HepG2 (cell line): ENCODE measurements around the gene BRMS1. TPM values are rescaled to one million over a fixed set of nuclear protein-coding genes. Genes with fewer than 3 reads are reported as not detected.

Experiments
- FLYWCH1 ChIP-seq: sonication (generic); formaldehyde crosslinking; IDR thresholded peaks from 2 replicates; pipeline ENCODE4 v1.8.1; 2023; ENCODE audit warnings: mild to moderate bottlenecking, missing genetic modification reagents
- KDM3A ChIP-seq: IDR thresholded peaks from 2 replicates; pipeline ENCODE4 v1.6.1; 2018; ENCODE audit warnings: low read depth, missing compliant biosample characterization
- SMAD1 ChIP-seq: sonication (generic); formaldehyde crosslinking; IDR thresholded peaks from 2 replicates; pipeline ENCODE4 v1.4.0; 2020; ENCODE audit warnings: missing genetic modification reagents, low read depth, mild to moderate bottlenecking, borderline replicate concordance
- TSC22D2 ChIP-seq: sonication (generic); formaldehyde crosslinking; IDR thresholded peaks from 2 replicates; pipeline ENCODE4 v1.5.1; 2020; ENCODE audit warnings: missing genetic modification reagents, mild to moderate bottlenecking, borderline replicate concordance
- ZNF3 ChIP-seq: IDR thresholded peaks from 2 replicates; pipeline ENCODE4 v1.7.0; 2017; ENCODE audit warnings: inconsistent platforms
- ZNF335 ChIP-seq: sonication (generic); formaldehyde crosslinking; IDR thresholded peaks from 2 replicates; pipeline ENCODE4 v1.4.0; 2020; ENCODE audit warnings: missing genetic modification reagents
- ZNF768 ChIP-seq: sonication (generic); formaldehyde crosslinking; IDR thresholded peaks from 2 replicates; pipeline ENCODE4 v1.4.0; 2020; ENCODE audit warnings: missing genetic modification reagents
- polyA plus RNA-seq, 8 experiments: library from polyadenylated mRNA; depleted of rRNA in 3 of 8; stranded (reverse) in 7 of 8; unstranded in 1 of 8; fragments of >200 nt; fragmentation: Illumina TruSeq in 4 of 8; extraction: Trizol in 4 of 8; gene quantifications; 2 replicates each; pipeline versions ENCODE4 v1.2.1 to v1.2.3, GENCODE V29; 2011 to 2016; ENCODE audit warnings: low read depth in 4 of 8, missing spikeins in 1 of 8, mixed read lengths in 1 of 8; ENCODE audit not compliant: insufficient read depth in 1 of 8
- total RNA-seq, 5 experiments: library from RNA; depleted of rRNA; stranded (reverse); fragments of >200 nt; fragmentation: Illumina TruSeq; extraction: Trizol; gene quantifications; 2 replicates each; pipeline ENCODE4 v1.2.3, GENCODE V29; 2016; ENCODE audit warnings: low read depth in 1 of 5
- TF ChIP-seq, protein P1 (sequence below): IDR thresholded peaks from 2 replicates; pipeline ENCODE4 v1.6.1; 2018; ENCODE audit warnings: missing genetic modification reagents, mild to moderate bottlenecking, missing compliant biosample characterization
- TF ChIP-seq, protein P2 (sequence below): sonication (generic); formaldehyde crosslinking; IDR thresholded peaks from 2 replicates; pipeline ENCODE4 v1.4.0; 2020; ENCODE audit warnings: missing genetic modification reagents
- TF ChIP-seq, protein P3 (sequence below): sonication (generic); formaldehyde crosslinking; IDR thresholded peaks from 2 replicates; pipeline ENCODE4 v1.8.1; 2023; ENCODE audit warnings: mild to moderate bottlenecking, missing genetic modification reagents, borderline replicate concordance
- TF ChIP-seq, protein P4 (sequence below), 2 experiments: IDR thresholded peaks; 2 replicates each; pipeline ENCODE4 v1.6.1; 2011 to 2012; ENCODE audit warnings: low read length in 2 of 2, borderline replicate concordance in 1 of 2, low read depth in 1 of 2, mild to moderate bottlenecking in 1 of 2, moderate library complexity in 1 of 2
- TF ChIP-seq, protein P5 (sequence below): sonication (generic); formaldehyde crosslinking; IDR thresholded peaks from 2 replicates; pipeline ENCODE4 v1.4.0; 2020; ENCODE audit warnings: missing genetic modification reagents
- TF ChIP-seq, protein P6 (sequence below): sonication (generic); formaldehyde crosslinking; IDR thresholded peaks from 2 replicates; pipeline ENCODE4 v1.4.0; 2020; ENCODE audit warnings: mild to moderate bottlenecking, missing genetic modification reagents

The BRMS1 gene
- total and polyA plus RNA-seq, 2 of the 13 experiments (the other 11 are each of a cell fraction or from before 2014, with no cell fraction given): 15.8 to 55.7 TPM

DNA sequence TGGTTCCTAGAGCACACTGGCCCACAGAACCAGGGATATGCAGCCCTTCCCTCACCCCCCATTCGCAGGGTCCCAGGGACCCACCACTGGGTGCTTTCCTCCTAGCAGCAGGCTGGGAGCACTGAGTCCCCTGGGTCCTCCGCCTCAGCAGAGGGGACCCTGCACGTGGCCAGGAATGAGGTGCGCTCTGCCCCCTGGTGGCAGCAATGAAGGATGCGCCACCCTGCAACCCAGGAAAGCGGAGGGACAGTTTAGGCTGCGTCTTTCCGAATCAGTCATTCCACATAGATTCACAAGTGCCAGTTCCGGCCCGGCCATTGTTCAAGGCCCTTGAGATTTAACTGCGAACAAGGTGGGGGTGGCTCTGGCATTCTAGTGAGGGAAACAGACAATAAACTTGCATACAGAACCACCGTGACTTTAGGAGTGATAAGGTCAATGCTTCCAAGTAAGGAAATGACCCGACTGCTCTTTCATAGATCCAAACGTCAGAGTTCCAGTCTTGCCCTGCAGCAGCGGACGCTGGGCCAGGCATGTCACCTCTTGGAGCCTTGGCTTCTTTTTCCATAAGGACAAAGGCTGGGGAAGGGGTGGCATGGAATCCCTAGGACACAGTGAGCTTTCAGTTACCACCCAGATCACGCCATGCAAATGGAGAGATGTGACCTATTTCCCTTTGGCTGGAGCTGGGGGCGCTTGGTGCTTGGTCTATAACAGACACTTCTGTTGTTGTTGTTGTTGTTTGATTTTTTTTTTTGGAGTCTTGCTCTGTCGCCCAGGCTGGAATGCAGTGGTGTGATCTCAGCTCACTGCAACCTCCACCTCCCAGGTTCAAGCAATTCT, 16.4 kb downstream of the BRMS1 start (continued):
- TF ChIP-seq, protein P1, sequence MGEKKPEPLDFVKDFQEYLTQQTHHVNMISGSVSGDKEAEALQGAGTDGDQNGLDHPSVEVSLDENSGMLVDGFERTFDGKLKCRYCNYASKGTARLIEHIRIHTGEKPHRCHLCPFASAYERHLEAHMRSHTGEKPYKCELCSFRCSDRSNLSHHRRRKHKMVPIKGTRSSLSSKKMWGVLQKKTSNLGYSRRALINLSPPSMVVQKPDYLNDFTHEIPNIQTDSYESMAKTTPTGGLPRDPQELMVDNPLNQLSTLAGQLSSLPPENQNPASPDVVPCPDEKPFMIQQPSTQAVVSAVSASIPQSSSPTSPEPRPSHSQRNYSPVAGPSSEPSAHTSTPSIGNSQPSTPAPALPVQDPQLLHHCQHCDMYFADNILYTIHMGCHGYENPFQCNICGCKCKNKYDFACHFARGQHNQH: peak; percentile 86; the same call in 1 of the 2 replicates
- peak; percentile 28; the same call in 1 of the 2 replicates for TF ChIP-seq ZNF335
- TF ChIP-seq, protein P2, sequence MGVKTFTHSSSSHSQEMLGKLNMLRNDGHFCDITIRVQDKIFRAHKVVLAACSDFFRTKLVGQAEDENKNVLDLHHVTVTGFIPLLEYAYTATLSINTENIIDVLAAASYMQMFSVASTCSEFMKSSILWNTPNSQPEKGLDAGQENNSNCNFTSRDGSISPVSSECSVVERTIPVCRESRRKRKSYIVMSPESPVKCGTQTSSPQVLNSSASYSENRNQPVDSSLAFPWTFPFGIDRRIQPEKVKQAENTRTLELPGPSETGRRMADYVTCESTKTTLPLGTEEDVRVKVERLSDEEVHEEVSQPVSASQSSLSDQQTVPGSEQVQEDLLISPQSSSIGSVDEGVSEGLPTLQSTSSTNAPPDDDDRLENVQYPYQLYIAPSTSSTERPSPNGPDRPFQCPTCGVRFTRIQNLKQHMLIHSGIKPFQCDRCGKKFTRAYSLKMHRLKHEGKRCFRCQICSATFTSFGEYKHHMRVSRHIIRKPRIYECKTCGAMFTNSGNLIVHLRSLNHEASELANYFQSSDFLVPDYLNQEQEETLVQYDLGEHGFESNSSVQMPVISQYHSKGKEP (CRISPR knock-in tag): 0 out of 2 replicates have a peak, but pooled peaks have one; percentile 26
- TF ChIP-seq, protein P3, sequence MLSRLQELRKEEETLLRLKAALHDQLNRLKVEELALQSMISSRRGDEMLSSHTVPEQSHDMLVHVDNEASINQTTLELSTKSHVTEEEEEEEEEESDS: no peak
- TF ChIP-seq, protein P4, sequence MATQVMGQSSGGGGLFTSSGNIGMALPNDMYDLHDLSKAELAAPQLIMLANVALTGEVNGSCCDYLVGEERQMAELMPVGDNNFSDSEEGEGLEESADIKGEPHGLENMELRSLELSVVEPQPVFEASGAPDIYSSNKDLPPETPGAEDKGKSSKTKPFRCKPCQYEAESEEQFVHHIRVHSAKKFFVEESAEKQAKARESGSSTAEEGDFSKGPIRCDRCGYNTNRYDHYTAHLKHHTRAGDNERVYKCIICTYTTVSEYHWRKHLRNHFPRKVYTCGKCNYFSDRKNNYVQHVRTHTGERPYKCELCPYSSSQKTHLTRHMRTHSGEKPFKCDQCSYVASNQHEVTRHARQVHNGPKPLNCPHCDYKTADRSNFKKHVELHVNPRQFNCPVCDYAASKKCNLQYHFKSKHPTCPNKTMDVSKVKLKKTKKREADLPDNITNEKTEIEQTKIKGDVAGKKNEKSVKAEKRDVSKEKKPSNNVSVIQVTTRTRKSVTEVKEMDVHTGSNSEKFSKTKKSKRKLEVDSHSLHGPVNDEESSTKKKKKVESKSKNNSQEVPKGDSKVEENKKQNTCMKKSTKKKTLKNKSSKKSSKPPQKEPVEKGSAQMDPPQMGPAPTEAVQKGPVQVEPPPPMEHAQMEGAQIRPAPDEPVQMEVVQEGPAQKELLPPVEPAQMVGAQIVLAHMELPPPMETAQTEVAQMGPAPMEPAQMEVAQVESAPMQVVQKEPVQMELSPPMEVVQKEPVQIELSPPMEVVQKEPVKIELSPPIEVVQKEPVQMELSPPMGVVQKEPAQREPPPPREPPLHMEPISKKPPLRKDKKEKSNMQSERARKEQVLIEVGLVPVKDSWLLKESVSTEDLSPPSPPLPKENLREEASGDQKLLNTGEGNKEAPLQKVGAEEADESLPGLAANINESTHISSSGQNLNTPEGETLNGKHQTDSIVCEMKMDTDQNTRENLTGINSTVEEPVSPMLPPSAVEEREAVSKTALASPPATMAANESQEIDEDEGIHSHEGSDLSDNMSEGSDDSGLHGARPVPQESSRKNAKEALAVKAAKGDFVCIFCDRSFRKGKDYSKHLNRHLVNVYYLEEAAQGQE (IDR thresholded peaks at IDR 0.05; ENCODE audit: borderline replicate concordance in 1 of 2, low read depth in 1 of 2, low read length in 2 of 2): peak in 1 of 2 experiments; percentile 22; a peak in 1 of 4 replicates
- TF ChIP-seq, protein P5, sequence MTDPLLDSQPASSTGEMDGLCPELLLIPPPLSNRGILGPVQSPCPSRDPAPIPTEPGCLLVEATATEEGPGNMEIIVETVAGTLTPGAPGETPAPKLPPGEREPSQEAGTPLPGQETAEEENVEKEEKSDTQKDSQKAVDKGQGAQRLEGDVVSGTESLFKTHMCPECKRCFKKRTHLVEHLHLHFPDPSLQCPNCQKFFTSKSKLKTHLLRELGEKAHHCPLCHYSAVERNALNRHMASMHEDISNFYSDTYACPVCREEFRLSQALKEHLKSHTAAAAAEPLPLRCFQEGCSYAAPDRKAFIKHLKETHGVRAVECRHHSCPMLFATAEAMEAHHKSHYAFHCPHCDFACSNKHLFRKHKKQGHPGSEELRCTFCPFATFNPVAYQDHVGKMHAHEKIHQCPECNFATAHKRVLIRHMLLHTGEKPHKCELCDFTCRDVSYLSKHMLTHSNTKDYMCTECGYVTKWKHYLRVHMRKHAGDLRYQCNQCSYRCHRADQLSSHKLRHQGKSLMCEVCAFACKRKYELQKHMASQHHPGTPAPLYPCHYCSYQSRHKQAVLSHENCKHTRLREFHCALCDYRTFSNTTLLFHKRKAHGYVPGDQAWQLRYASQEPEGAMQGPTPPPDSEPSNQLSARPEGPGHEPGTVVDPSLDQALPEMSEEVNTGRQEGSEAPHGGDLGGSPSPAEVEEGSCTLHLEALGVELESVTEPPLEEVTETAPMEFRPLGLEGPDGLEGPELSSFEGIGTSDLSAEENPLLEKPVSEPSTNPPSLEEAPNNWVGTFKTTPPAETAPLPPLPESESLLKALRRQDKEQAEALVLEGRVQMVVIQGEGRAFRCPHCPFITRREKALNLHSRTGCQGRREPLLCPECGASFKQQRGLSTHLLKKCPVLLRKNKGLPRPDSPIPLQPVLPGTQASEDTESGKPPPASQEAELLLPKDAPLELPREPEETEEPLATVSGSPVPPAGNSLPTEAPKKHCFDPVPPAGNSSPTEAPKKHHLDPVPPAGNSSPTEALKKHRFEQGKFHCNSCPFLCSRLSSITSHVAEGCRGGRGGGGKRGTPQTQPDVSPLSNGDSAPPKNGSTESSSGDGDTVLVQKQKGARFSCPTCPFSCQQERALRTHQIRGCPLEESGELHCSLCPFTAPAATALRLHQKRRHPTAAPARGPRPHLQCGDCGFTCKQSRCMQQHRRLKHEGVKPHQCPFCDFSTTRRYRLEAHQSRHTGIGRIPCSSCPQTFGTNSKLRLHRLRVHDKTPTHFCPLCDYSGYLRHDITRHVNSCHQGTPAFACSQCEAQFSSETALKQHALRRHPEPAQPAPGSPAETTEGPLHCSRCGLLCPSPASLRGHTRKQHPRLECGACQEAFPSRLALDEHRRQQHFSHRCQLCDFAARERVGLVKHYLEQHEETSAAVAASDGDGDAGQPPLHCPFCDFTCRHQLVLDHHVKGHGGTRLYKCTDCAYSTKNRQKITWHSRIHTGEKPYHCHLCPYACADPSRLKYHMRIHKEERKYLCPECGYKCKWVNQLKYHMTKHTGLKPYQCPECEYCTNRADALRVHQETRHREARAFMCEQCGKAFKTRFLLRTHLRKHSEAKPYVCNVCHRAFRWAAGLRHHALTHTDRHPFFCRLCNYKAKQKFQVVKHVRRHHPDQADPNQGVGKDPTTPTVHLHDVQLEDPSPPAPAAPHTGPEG (CRISPR knock-in tag): peak; percentile 68; the same call in 1 of the 2 replicates
- TF ChIP-seq ZNF768 (CRISPR knock-in tag): peak; percentile 57; the same call in 1 of the 2 replicates
- peak; percentile 74; the same call in 1 of the 2 replicates for TF ChIP-seq KDM3A (CRISPR knock-in tag)
- no peak for TF ChIP-seq FLYWCH1 (CRISPR knock-in tag)
- no peak for TF ChIP-seq ZNF3 (CRISPR knock-in tag)
- no peak for TF ChIP-seq SMAD1 (CRISPR knock-in tag)
- TF ChIP-seq, protein P6, sequence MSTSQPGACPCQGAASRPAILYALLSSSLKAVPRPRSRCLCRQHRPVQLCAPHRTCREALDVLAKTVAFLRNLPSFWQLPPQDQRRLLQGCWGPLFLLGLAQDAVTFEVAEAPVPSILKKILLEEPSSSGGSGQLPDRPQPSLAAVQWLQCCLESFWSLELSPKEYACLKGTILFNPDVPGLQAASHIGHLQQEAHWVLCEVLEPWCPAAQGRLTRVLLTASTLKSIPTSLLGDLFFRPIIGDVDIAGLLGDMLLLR (CRISPR knock-in tag): peak; percentile 67
- peak; percentile 83; the same call in 1 of the 2 replicates for TF ChIP-seq TSC22D2
